Measurements from ENCODE around the gene CTSA.
"Not testable (repeated sequence)": the region's sequence is repeated elsewhere in the genome, so short reads cannot be mapped to it uniquely, and the experiment has no call there.

CTSA gene

GRCh38 chr20:45918779-45919537 is 27.8 kb downstream of the CTSA start:
- DNase-seq = no peak

GRCh38 chr20:45919542-45920399 is 28.6 kb downstream of the CTSA start:
- DNase-seq = no peak

- no peak for DNase-seq
Observed at GRCh38 chr20:45920462-45921336, 29.6 kb downstream of the CTSA start.

GRCh38 chr20:45921337-45922189 is 30.4 kb downstream of the CTSA start:
- DNase-seq = no peak

- DNase-seq = no peak
Observed at GRCh38 chr20:45924391-45925261, 33.5 kb downstream of the CTSA start.

GRCh38 chr20:45925821-45926506 is 34.8 kb downstream of the CTSA start:
- DNase-seq = no peak

- no peak for DNase-seq
Observed at GRCh38 chr20:45926731-45927070, 35.6 kb downstream of the CTSA start.

- DNase-seq = no peak
Observed at GRCh38 chr20:45927071-45927878, 36.1 kb downstream of the CTSA start.

- not testable (repeated sequence) for DNase-seq
Observed at GRCh38 chr20:45931680-45932079, 40.5 kb downstream of the CTSA start.

- peak; percentile 50 for DNase-seq
Observed at GRCh38 chr20:45933266-45934045, 42.3 kb downstream of the CTSA start.

- DNase-seq = no peak
Observed at GRCh38 chr20:45934046-45934585, 43.0 kb downstream of the CTSA start.

- DNase-seq = peak; percentile 98
Observed at GRCh38 chr20:45934586-45935415, 43.7 kb downstream of the CTSA start, which contains the start of gene PCIF1. TSS of gene PCIF1 (plus strand) at chr20:45934683. CDS start at chr20:45939000, 4,317 bp downstream.

GRCh38 chr20:45935416-45936046 is 44.4 kb downstream of the CTSA start:
- DNase-seq = no peak

GRCh38 chr20:45937765-45938164 is 46.6 kb downstream of the CTSA start:
- no peak for DNase-seq

GRCh38 chr20:45938727-45939438 is 47.7 kb downstream of the CTSA start:
- DNase-seq = no peak

GRCh38 chr20:45940053-45940452 is 48.9 kb downstream of the CTSA start:
- DNase-seq = no peak

Measured in central memory CD4-positive, alpha-beta T cell (primary cell).